ENCODE results near the gene MAD1L1. TPM values are rescaled to one million over a fixed set of nuclear protein-coding genes. Genes with fewer than 3 reads are reported as not detected.

The MAD1L1 gene
- total RNA-seq, 2 donors from 2014 or later: 59.1 to 61.4 TPM

- Mint-ChIP-seq H3K9me3 (peaks cover 57% of the 10 kb centered on the region), H3K27me3 (ENCODE audit: insufficient read depth) (no peaks in the 10 kb centered on the region), H3K27ac (no peak overlapping the region), H3K36me3 (ENCODE audit: low read depth) (no peaks in the 10 kb centered on the region), H3K4me1 (no peaks in the 10 kb centered on the region), H3K4me3 (no peak overlapping the region)
- Histone ChIP-seq H3K4me3 (ENCODE audit: low read length) (no peak overlapping the region), H3K9me3 (ENCODE audit: control insufficient read depth, low read length) (peaks cover 14% of the 10 kb centered on the region), H3K27me3 (ENCODE audit: control insufficient read depth, insufficient read depth, low read length, poor library complexity, severe bottlenecking) (no peaks in the 10 kb centered on the region), H3K36me3 (ENCODE audit: control insufficient read depth, insufficient read depth, low read length) (no peaks in the 10 kb centered on the region), H3K9ac (ENCODE audit: extremely low read depth, low read length, poor library complexity, severe bottlenecking) (no peak overlapping the region), H3K27ac (ENCODE audit: low read depth, low read length) (no peak overlapping the region), H3K4me1 (ENCODE audit: control insufficient read depth, insufficient read depth, low read length) (no peaks in the 10 kb centered on the region)
- no peak for DNase-seq
- WGBS, 2 experiments (ENCODE audit: insufficient coverage in 1 of 2, insufficient read length in 1 of 2): 91 to 93% methylated on average over 38 to 54 of the region's 54 CpGs
- TF ChIP-seq CTCF (conservative IDR thresholded peaks at IDR 0.05): no peak
These were observed 463.2 kb downstream of the MAD1L1 start for GRCh38 chr7:1769286-1770200.

- H3K27ac Mint-ChIP-seq: no peak overlapping the region
- DNase-seq: peak; percentile 61
- H3K27ac ChIP-seq (ENCODE audit: low read depth, low read length): no peak overlapping the region
These were observed 463.9 kb downstream of the MAD1L1 start for GRCh38 chr7:1768832-1769231.

GRCh38 chr7:1767524-1767923, 465.2 kb downstream of the MAD1L1 start:
- DNase-seq: peak; percentile 69
- Mint-ChIP-seq H3K4me3 (no peak overlapping the region), H3K27ac (no peak overlapping the region), H3K4me1 (no peaks in the 10 kb centered on the region), H3K27me3 (ENCODE audit: insufficient read depth) (no peaks in the 10 kb centered on the region), H3K36me3 (ENCODE audit: low read depth) (no peaks in the 10 kb centered on the region), H3K9me3 (peaks cover 62% of the 10 kb centered on the region)
- H3K9ac ChIP-seq (ENCODE audit: extremely low read depth, low read length, poor library complexity, severe bottlenecking): no peak overlapping the region
- H3K27ac ChIP-seq (ENCODE audit: low read depth, low read length): no peak overlapping the region
- peaks cover 3% of the 10 kb centered on the region for H3K9me3 ChIP-seq (ENCODE audit: control insufficient read depth, low read length)
- 69 to 86% methylated on average over 7 to 10 of the region's 10 CpGs for WGBS, 2 experiments (ENCODE audit: insufficient coverage in 1 of 2, insufficient read length in 1 of 2)
- no peaks in the 10 kb centered on the region for H3K36me3 ChIP-seq (ENCODE audit: control insufficient read depth, insufficient read depth, low read length)
- no peaks in the 10 kb centered on the region for H3K27me3 ChIP-seq (ENCODE audit: control insufficient read depth, insufficient read depth, low read length, poor library complexity, severe bottlenecking)
- no peak overlapping the region for H3K4me3 ChIP-seq (ENCODE audit: low read length)
- H3K4me1 ChIP-seq (ENCODE audit: control insufficient read depth, insufficient read depth, low read length): no peaks in the 10 kb centered on the region
- peak; percentile 11 for TF ChIP-seq CTCF (conservative IDR thresholded peaks at IDR 0.05)

More at GRCh38 chr7:1768832-1769231, 463.9 kb downstream of the MAD1L1 start:
- no peak overlapping the region for H3K4me3 ChIP-seq (ENCODE audit: low read length)
- no peaks in the 10 kb centered on the region for H3K36me3 ChIP-seq (ENCODE audit: control insufficient read depth, insufficient read depth, low read length)
- Mint-ChIP-seq H3K36me3 (ENCODE audit: low read depth) (no peaks in the 10 kb centered on the region), H3K27me3 (ENCODE audit: insufficient read depth) (no peaks in the 10 kb centered on the region), H3K9me3 (peaks cover 59% of the 10 kb centered on the region), H3K4me3 (no peak overlapping the region), H3K4me1 (no peaks in the 10 kb centered on the region)
- no peaks in the 10 kb centered on the region for H3K27me3 ChIP-seq (ENCODE audit: control insufficient read depth, insufficient read depth, low read length, poor library complexity, severe bottlenecking)
- H3K9ac ChIP-seq (ENCODE audit: extremely low read depth, low read length, poor library complexity, severe bottlenecking): no peak overlapping the region
- peaks cover 11% of the 10 kb centered on the region for H3K9me3 ChIP-seq (ENCODE audit: control insufficient read depth, low read length)
- WGBS, 2 experiments (ENCODE audit: insufficient coverage in 1 of 2, insufficient read length in 1 of 2): 87 to 91% methylated on average over 6 to 7 of the region's 7 CpGs
- H3K4me1 ChIP-seq (ENCODE audit: control insufficient read depth, insufficient read depth, low read length): no peaks in the 10 kb centered on the region
- no peak for TF ChIP-seq CTCF (conservative IDR thresholded peaks at IDR 0.05)

Small RNA genes lying within 50 kb of the gene (microRNA-seq; reads per million reads assigned to microRNA genes)
- gene MIR4655 (ENCODE audit: borderline microRNAs expressed): not detected
- gene MIR6836 (ENCODE audit: borderline microRNAs expressed): not detected

Other genes with a start within 250 kb of the MAD1L1 start
- gene MRM2, start 9.3 kb upstream of the MAD1L1 start, total RNA-seq: 10 to 100 TPM; 38.9 TPM
- gene NUDT1, start 9.3 kb upstream of the MAD1L1 start, total RNA-seq: 10 to 100 TPM; 56.0 to 84.7 TPM
- gene SNX8, start 81.5 kb upstream of the MAD1L1 start, total RNA-seq: 10 to 100 TPM; 53.0 to 53.2 TPM
- gene EIF3B, start 121.9 kb upstream of the MAD1L1 start, total RNA-seq: 100 to 1,000 TPM; 172 to 220 TPM
- gene CHST12, start 170.7 kb upstream of the MAD1L1 start, total RNA-seq: 10 to 100 TPM; 14.5 to 18.5 TPM
- not detected for gene GRIFIN, start 243.5 kb upstream of the MAD1L1 start, total RNA-seq

All from endodermal cell (in vitro differentiated cells).